Transverse colon (tissue), 4 donors: Measurements from ENCODE around the gene RAN. TPM values are rescaled to one million over a fixed set of nuclear protein-coding genes. Genes with fewer than 3 reads are reported as not detected.

Source experiments
- DNase-seq: peaks from one replicate; pipeline ENCODE4 v3.0.0-alpha.2; 2019
- H3K27ac ChIP-seq, 4 donors: fragments of 200-600 bp; sonication (generic); 2 replicates each; pipeline ENCODE4 v1.5.1; 2016 to 2018; ENCODE audit warnings: inconsistent platforms in 4 of 4
- H3K27me3 ChIP-seq: fragments of 200-600 bp; sonication (generic); 2 replicates; pipeline ENCODE4 v1.5.1; 2017; ENCODE audit warnings: inconsistent platforms
- H3K36me3 ChIP-seq, 4 donors: fragments of 200-600 bp; sonication (generic); 2 replicates each; pipeline ENCODE4 v1.5.1; 2017 to 2019; ENCODE audit warnings: inconsistent platforms in 4 of 4
- H3K4me1 ChIP-seq, 4 donors: fragments of 200-600 bp; sonication (generic); 2 replicates each; pipeline ENCODE4 v1.5.1; 2017 to 2020; ENCODE audit warnings: inconsistent platforms in 4 of 4
- H3K4me3 ChIP-seq, 4 donors: fragments of 200-600 bp; sonication (generic); 1 replicate in 1 of 4; 2 replicates in 3 of 4; pipeline versions ENCODE4 v1.5.1 to v1.6.1; 2017 to 2019; ENCODE audit warnings: inconsistent platforms in 4 of 4
- H3K9me3 ChIP-seq, 2 donors: fragments of 200-600 bp; sonication (generic); 2 replicates each; pipeline ENCODE4 v1.5.1; 2017 to 2019; ENCODE audit warnings: inconsistent platforms in 2 of 2
- CTCF ChIP-seq, 5 experiments: fragments of 200-600 bp in 3 of 5; fragments of 450-650 bp in 2 of 5; sonication (generic) in 3 of 5; IDR thresholded peaks; 1 replicate in 2 of 5; 2 replicates in 3 of 5; pipeline ENCODE4 v1.5.1; 2016 to 2017; ENCODE audit warnings: antibody characterized with exemption in 5 of 5, inconsistent platforms in 3 of 5, mild to moderate bottlenecking in 2 of 5, moderate library complexity in 1 of 5
- EP300 ChIP-seq: sonication (generic); formaldehyde crosslinking; IDR thresholded peaks from one replicate; pipeline ENCODE4 v1.6.1; 2017; ENCODE audit warnings: antibody characterized with exemption, low read depth
- POLR2A ChIP-seq: fragments of 450-650 bp; IDR thresholded peaks from one replicate; pipeline ENCODE4 v1.6.1; 2016; ENCODE audit warnings: antibody characterized with exemption, mild to moderate bottlenecking, moderate library complexity
- POLR2AphosphoS5 ChIP-seq, 3 donors: sonication (generic); formaldehyde crosslinking; IDR thresholded peaks; one replicate each; pipeline ENCODE4 v1.6.1; 2016; ENCODE audit warnings: antibody characterized with exemption in 3 of 3
- WGBS, 2 donors: methylation state at CpG; one replicate each; pipeline ENCODE4 v1.1.5; 2018; ENCODE audit warnings: low coverage in 1 of 2; 5-methylcytosine and 5-hydroxymethylcytosine counted together
- in situ Hi-C, 4 donors: fragments of 200-750 bp; cut with MboI; loops; one replicate each; pipeline versions ENCODE4 v1.15.0 to v1.15.1; 2017; ENCODE audit warnings: low sequenced_read_pairs in 3 of 4, low pct_ligation_motif_present in 1 of 4, low pct_unique_long_range_greater_than_20kb in 1 of 4
- intact Hi-C: fragments of 100-400 bp; cut with DNase I; formaldehyde crosslinking; loops from one replicate; pipeline ENCODE4 v1.15.1; 2023; ENCODE audit warnings: low total_unique reads
- total RNA-seq, 4 donors: library from RNA; depleted of rRNA; stranded (reverse); fragments of >200 nt; gene quantifications; one replicate each; pipeline ENCODE4 v1.1.0, GENCODE V29; 2016

Gene RAN
- total RNA-seq, 4 donors from 2014 or later, result 28.1 to 124 (median 77.5) TPM

DNA sequence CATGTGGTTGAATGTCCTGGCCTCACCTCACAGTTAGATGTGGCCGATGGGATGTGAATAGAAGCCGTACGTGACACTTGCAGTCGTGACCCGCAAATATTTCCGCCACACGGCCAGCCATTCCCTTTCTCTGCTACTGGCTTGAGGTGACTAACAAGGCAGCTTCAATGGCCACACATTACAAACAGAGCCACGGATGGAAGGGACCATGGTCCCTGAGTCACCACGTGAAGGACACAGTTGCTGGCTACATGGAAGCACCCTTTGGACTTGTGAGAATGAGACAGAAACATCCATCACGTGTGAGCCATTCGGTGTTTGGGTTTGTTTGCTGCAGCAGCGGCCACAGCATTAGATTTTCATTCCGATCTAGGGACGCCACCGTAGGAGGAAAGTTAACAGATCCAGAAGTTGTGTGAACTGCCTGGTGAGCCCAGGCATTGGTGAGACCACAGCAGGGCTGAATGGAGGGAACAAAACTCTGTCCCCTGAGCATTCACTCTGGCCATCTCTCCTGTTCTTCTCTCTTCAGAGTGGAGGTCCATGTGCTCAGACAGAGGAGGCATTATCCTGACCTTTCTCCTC, 48.3 kb downstream of the RAN start:
- intact Hi-C loops (no loop called here), in situ Hi-C loops (loop anchor here in 3 of 4 donors (25.0 kb wide), 2 partner anchors 192 to 217 kb away; no protein-coding TSS in a partner anchor)
- Histone ChIP-seq H3K4me1 (peaks cover 0 to 7% (median 0%) of the 10 kb centered on the region in 4 donors), H3K4me3 (no peak overlapping the region), H3K27me3 (peaks cover 22% of the 10 kb centered on the region), H3K36me3 (no peaks in the 10 kb centered on the region), H3K9me3 (no peaks in the 10 kb centered on the region), H3K27ac (peak overlapping the region in 1 of 4 donors; percentile 35)
- TF ChIP-seq EP300, result no peak
- no peak for TF ChIP-seq CTCF (IDR thresholded peaks at IDR 0.05)
- no peak for TF ChIP-seq POLR2AphosphoS5 (IDR thresholded peaks at IDR 0.05)
- TF ChIP-seq POLR2A, result no peak
- 86% methylated on average over 15 of the region's 15 CpGs; no CpG with 5 or more reads in 1 of the 2 donors for WGBS, 2 donors
- no peak for DNase-seq

GRCh38 chr12:130920723-130921381, 49.0 kb downstream of the RAN start:
- no peak overlapping the region for H3K4me3 ChIP-seq
- H3K9me3 ChIP-seq, result no peaks in the 10 kb centered on the region
- H3K36me3 ChIP-seq, result no peaks in the 10 kb centered on the region
- in situ Hi-C loops, result loop anchor here in 3 of 4 donors (25.0 kb wide), 2 partner anchors 191 to 216 kb away; no protein-coding TSS in a partner anchor
- peaks cover 0 to 10% (median 0%) of the 10 kb centered on the region in 4 donors for H3K4me1 ChIP-seq
- TF ChIP-seq POLR2AphosphoS5 (IDR thresholded peaks at IDR 0.05), result peak in 2 of 3 donors; percentile 31 to 61
- TF ChIP-seq EP300, result no peak
- H3K27me3 ChIP-seq, result peaks cover 16% of the 10 kb centered on the region
- WGBS, 2 donors, result 43 to 63% methylated on average over 1 to 8 of the region's 8 CpGs
- DNase-seq, result peak; percentile 39
- peak overlapping the region in 3 of 4 donors; percentile 35 to 46 (median 39) for H3K27ac ChIP-seq
- intact Hi-C loops, result no loop called here

GRCh38 chr12:130922511-130922953, 50.7 kb downstream of the RAN start:
- DNase-seq, result no peak
- in situ Hi-C loops (loop anchor here in 3 of 4 donors (25.0 kb wide), 2 partner anchors 190 to 215 kb away; no protein-coding TSS in a partner anchor), intact Hi-C loops (no loop called here)
- Histone ChIP-seq H3K9me3 (no peaks in the 10 kb centered on the region), H3K27ac (peak overlapping the region in 2 of 4 donors; percentile 17 to 19), H3K27me3 (no peaks in the 10 kb centered on the region), H3K4me3 (no peak overlapping the region), H3K4me1 (peaks cover 0 to 3% (median 0%) of the 10 kb centered on the region in 4 donors), H3K36me3 (no peaks in the 10 kb centered on the region)
- 63% methylated on average over 4 of the region's 4 CpGs; no CpG with 5 or more reads in 1 of the 2 donors for WGBS, 2 donors
- peak in 2 of 3 donors; percentile 17 for TF ChIP-seq POLR2AphosphoS5 (IDR thresholded peaks at IDR 0.05)
- no peak for TF ChIP-seq EP300

DNA sequence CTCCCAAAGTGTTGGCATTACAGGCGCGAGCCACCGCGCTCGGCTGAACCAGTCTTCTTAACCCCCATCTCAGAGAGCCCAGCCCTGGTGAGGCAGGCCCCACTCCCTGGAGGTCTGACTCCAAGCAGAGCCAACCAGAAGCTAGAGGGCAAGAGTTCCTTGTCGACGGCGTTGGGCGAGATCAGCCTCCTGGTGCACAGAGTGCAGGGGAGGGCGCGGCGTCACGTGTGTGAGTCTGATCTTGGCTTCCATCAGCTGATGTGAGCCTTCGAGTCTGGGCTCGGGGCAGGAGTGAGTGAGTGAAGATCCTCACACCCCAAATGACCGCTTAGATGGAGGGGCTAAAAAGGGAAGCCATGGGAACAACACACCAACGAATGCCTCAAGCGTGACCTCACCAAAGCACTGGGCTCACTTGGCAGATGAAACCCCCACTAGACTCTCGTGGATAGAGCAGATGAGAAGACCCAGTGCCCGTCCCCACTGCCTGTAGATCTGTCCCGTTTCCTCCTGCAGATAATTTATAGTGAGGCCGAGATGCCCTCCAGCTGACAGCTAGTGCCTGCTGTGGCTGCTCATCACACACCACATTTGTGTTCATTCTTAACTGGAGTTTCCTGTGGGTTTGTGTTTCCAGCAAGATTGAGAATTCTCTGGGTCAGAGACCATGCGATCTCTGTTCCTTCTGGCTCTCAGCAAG, 53.2 kb downstream of the RAN start:
- Histone ChIP-seq H3K36me3 (no peaks in the 10 kb centered on the region), H3K27ac (peak overlapping the region in 2 of 4 donors; percentile 37 to 39), H3K27me3 (no peaks in the 10 kb centered on the region), H3K4me1 (peaks cover 0 to 3% (median 0%) of the 10 kb centered on the region in 4 donors), H3K9me3 (no peaks in the 10 kb centered on the region), H3K4me3 (no peak overlapping the region)
- WGBS, 2 donors, result 81% methylated on average over 23 of the region's 23 CpGs; no CpG with 5 or more reads in 1 of the 2 donors
- in situ Hi-C loops (loop anchor here in 3 of 4 donors (25.0 kb wide), 2 partner anchors 187 to 212 kb away; no protein-coding TSS in a partner anchor), intact Hi-C loops (no loop called here)
- DNase-seq, result no peak
- TF ChIP-seq POLR2AphosphoS5 (IDR thresholded peaks at IDR 0.05), result no peak
- TF ChIP-seq CTCF (IDR thresholded peaks at IDR 0.05), result no peak
- TF ChIP-seq EP300, result no peak
- no peak for TF ChIP-seq POLR2A
